GM04503 (cell line): ENCODE measurements around the gene BFAR.
"Not testable (repeated sequence)": the region's sequence is repeated elsewhere in the genome, so short reads cannot be mapped to it uniquely, and the experiment has no call there.

Experiments
- DNase-seq: peaks from one replicate; pipeline ENCODE4 v3.0.0-alpha.2; 2012; ENCODE audit warnings: low read depth

The BFAR gene

DNA sequence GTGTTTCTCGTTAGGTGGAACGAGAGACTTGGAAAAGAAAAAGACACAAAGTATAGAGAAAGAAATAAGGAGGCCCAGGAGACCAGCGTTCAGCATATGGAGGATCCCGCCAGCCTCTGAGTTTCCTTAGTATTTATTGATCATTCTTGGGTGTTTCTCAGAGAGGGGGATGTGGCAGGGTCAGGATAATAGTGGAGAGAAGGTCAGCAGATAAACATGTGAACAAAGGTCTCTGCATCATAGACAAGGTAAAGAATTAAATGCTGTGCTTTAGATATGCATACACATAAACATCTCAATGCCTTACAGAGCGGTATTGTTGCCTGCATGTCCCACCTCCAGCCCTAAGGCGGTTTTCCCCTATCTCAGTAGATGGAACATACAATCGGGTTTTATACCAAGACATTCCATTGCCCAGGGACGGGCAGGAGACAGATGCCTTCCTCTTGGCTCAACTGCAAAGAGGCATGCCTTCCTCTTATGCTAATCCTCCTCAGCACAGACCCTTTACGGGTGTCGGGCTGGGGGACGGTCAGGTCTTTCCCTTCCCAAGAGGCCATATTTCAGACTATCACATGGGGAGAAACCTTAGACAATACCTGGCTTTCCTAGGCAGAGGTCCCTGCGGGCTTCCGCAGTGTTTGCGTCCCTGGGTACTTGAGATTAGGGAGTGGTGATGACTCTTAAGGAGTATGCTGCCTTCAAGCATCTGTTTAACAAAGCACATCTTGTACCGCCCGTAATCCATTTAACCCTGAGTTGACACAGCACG, 3.6 kb downstream of the BFAR start:
- DNase-seq, result not testable (repeated sequence)

- not testable (repeated sequence) for DNase-seq
Measured at GRCh38 chr16:14636951-14637240, 4.1 kb downstream of the BFAR start.

DNA sequence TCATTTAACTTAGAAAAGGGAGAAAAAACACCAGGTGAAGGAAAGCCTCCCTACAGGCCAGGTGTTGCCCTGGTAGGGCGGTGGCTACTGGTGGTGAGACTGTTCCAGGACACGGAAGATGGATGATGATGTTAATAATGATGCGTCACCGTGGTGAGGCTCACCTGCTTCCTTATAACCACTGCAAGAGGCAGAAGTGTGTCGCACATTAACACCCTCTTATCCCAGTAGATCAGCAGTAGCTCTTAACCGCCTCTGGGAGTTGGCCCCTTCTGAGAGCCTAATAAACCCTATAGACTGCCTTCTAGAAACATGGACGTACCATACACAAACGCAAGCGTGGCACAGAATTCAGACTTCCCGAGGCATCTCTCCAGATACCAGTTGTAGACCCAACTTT, 7.8 kb downstream of the BFAR start:
- DNase-seq, result no peak

GRCh38 chr16:14641206-14641605, 8.5 kb downstream of the BFAR start:
- DNase-seq, result no peak

DNA sequence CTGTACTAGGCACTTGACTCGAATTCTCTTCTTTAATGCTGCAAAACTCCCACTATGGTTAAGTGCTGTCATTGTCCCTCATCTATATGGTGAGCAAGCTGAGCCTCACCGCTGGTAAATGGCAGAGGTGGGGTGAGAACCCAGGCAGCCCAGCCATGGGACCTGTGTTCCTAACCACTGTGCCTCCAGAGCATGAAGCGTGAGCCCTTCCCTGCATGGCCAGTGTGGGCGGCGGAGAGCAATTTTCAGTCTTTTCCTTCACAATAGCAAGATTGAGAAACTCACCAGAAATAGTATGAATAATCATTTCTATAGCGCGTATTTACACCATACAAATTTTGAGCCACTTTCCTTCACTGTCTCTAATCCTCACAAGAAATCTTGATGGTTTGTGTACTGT, 9.2 kb downstream of the BFAR start:
- DNase-seq, result no peak

DNA sequence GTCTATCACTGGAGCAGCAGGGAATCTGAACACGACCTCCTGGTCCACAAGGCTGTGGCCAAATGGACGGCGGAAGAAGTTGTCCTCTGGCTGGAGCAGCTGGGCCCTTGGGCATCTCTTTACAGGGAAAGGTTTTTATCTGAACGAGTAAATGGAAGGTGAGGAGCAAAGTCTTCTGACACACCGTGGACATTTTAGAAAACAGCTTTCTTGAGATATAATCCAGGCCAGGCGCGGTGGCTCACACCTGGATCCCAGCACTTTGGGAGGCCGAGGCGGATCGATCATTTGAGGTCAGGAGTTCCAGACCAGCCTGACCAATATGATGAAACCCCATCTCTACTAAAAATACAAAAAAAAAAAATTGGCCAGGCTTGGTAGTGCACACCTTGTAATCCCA, 17.1 kb downstream of the BFAR start:
- DNase-seq, result no peak

DNA sequence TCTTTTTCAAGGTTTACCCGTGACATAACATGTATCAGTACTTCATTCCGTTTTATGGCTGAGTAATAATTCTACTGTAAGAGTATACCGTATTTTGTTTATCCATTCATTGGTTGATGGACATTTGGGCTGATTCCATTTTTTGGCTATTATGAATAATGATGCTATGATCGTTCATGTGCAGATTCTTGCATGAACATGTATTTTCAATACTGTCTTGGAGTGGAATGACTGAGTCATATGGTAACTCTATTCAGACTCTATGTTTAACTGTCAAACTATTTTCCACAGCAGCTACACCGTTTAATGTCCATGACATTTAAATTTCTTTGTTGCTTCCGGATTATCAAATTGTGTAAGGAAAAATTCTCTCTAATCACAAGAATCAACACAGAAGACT, 17.9 kb downstream of the BFAR start:
- no peak for DNase-seq

GRCh38 chr16:14652726-14653125, 20.0 kb downstream of the BFAR start:
- no peak for DNase-seq

GRCh38 chr16:14658063-14658462, 25.3 kb downstream of the BFAR start:
- DNase-seq, result no peak

GRCh38 chr16:14667347-14668266, 34.9 kb downstream of the BFAR start:
- no peak for DNase-seq

DNA sequence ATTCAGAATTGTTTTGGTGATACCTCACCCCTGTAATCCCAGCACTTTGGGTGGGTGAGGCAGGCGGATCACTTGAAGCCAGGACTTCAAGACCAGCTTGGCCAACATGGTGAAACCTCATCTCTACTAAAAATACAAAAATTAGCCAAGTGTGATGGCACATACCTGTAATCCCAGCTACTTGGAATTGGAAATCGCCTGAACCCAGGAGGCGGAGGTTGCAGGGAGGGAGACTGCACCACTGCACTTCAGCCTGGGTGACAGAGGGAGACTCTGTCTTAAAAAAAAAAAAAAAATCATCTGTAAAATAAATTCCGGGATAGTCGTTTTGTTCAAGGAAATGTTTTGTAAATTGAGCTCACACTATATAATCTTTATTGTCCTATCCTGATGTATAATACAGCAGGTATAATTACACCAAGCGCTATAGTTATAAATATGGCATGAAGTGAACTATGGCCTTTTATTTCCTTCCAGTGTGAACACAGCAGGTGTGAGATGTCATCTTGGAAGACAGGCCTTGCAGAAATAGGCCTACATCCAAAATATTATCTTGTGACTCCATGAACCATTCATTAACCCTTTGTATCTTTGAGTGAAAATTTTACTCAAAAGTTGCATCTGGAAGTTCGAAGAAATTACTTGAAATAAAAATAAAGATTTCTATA, 35.9 kb downstream of the BFAR start:
- DNase-seq, result no peak

DNA sequence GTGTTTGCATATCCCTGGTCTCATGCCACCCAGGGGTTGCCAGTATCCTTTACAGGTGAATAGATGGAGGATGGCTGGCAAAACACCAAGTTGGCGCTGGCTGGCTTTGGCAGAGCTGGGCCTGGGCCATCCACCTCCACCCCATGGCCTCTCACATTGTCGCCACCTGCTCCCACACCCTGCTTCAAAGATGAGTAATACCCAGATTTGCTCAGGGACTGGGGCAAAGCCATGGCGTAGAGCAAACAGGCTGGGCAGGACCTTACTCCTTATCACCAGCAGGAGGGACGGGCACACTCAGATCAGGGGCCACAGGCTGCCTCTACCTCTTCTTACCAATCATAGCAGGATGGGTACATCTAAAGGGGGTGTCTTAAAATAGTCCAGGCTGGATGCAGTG, 37.0 kb downstream of the BFAR start:
- DNase-seq, result no peak

DNA sequence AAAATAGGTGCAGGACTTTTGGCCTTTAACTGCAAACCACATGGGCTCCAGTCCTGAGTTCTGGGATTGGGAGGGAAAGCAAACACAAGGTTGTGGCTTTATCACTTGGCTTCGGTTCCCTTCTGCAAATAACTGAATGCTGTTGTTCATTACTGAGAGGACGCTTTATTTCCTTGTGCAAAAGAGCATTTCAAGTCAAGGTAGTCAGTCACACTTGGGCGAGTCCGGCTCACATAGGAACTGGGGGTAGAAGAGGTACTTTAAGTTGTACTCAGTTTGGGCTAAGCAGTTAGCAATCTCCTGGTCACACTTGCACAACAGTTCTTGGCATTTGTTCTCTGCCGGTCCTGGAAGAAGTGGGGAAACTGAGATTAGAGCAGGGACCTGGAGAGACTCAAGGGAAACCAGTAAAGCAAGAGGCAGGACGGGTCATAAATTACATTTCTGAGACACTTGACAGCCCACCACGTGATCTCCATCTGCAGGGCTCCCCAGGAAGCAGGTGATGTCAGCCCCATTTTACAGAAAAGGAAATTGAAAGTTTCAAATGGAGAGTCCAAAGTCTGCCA, 39.7 kb downstream of the BFAR start:
- DNase-seq, result no peak

DNA sequence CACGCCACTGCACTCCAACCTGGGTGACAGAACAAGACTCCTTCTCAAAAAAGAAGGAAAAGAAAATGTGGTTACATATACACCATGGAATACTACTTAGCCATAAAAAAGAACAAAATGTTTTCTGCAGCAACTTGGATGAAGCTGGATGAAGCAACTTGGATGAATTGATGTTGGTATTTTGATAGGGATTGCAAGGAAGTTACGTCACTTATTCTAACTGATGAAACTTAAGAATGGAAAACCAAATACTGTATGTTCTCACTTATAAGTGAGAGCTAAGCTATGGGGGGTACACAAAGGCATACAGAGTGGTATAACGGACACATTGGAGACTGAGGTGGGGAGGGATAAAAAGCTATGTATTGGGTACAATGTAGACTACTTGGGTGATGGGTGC, 43.9 kb downstream of the BFAR start:
- no peak for DNase-seq

GRCh38 chr16:14677627-14678026, 44.9 kb downstream of the BFAR start:
- DNase-seq, result no peak

DNA sequence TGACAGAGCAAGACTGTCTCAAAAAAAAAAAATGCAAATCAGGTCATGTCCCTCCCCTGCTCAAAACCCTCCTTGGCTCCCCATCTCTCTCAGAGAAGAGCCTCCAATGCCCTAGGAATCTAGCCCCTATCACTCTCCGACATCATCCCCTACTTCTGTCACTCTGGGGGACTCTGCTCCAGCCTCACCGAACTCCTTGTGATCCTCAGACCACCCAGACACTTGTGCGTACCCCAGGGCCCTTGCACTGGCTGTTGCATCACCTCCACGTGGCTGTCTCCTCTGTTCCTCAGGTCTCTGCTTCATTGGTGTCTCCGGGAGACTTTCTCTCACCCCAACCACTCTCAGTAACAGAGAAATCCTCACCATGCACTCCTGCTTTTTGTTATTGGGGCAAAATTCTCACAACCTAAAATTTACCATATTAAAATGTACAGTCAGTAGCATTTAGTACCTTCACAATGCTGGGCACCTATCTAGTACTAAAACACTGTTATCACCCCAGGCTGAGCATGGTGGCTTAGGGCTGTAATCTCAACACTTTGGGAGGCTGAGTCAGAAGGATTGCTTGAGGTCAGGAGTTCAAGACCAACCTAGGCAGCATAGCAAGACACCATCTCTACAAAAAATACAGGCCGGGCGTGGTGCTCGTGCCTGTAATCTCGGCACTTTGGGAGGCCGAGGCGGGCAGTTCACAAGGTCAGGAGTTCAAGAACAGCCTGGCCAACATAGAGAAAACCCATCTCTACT, 46.2 kb downstream of the BFAR start:
- no peak for DNase-seq

DNA sequence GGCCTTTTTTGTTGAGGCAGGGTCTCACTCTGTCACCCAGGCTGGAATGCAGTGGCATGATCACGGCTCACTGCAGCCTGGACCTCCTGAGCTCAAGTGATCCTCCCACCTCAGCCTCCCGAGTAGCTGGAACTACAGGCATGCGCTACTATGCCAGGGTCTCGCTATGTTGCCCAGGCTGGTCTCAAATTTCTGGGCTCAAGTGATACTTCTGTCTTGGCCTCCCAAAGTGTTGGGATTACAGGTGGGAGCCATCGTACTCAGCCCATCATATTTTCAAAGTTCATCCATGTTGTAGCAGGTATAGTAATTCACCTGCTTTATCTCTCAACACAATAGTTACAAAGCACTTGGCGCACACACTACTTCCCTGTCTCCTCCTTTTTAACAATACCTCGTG, 47.6 kb downstream of the BFAR start:
- DNase-seq, result not testable (repeated sequence)

DNA sequence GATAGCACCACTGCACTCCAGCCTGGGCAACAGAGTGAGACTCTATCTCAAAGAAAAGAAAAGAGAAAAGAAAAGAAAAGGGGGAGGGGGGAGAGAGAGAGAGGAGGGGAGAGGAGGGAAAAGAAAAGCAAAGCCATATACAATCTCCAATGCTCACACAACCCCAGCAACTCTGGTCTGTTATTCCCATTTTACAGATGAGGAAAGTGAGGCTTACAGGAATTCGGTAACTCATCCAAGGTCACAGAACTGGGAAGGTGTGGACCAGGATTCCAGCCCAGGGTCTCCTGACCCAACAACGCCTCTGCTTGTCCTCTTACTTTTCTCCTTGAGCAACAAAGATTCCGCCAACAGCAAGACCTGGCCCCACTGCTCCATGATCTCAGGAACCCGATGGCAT, 48.4 kb downstream of the BFAR start:
- DNase-seq, result no peak

DNA sequence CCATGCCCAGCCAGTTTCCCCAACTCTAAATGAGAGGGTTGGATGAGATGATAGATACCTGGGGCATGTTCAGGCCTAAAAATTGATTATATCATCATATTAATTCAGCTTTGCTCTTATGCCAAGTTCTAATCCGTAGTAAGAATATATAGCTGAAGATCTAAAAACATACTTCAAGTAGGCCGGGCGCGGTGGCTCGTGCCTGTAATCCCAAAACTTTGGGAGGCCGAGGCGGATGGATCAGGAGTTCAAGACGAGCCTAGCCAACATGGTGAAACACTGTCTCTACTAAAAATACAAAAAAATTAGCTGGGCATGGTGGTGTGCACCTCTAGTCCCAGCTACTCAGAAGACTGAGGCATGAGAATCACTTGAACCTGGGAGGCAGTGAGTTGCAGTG, 49.4 kb downstream of the BFAR start:
- DNase-seq, result no peak

DNA sequence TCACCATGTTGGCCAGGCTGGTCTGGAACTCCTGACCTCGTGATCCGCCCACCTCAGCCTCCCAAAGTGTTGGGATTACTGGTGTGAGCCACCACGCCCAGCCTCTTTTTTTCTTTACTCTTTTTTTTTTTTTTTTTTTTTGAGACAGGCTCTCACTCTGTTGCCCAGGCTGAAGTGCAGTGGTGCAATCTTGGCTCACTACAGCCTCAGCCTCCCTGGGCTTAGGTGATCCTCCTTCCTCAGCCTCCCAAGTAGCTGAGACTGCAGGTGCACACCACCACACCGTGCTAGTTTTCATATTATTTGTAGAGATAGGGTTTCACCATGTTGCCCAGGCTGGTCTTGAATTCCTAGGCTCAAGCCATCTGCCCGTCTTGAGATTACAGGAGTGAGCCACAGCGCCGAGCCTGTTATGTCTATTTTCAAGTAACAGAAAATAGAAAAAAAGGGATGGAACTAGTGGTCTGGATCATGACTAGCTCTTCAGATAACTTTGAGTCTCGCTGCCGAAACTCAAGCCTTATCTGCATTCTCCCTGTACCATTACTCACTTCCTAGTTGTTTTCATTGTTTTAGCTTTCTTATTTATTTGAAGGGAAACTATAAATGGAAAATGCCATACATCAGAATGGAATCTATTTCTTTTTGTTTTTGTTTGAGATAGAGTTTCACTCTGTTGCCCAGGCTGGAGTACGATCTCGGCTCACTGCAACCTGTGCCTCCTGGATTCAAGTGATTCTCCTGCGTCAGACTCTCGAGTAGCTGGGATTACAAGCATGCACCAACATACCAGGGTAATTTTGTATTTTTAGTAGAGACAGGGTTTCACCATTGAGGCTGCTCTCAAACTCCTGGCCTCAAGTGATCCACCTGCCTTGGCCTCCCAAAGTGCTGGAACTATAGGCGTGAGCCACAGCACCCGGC, 53.4 kb downstream of the BFAR start:
- DNase-seq, result not testable (repeated sequence)

- DNase-seq, result not testable (repeated sequence)
Measured at GRCh38 chr16:14694129-14694528, 61.4 kb downstream of the BFAR start, which contains the start of gene PLA2G10. TSS of gene PLA2G10 (minus strand) at chr16:14694308. CDS start at chr16:14694229, 79 bp downstream.
